GM12878 (cell line): Measurements from ENCODE around the gene RCC1. TPM values are rescaled to one million over a fixed set of nuclear protein-coding genes. Genes with fewer than 3 reads are reported as not detected.
A peak's percentile ranks its signal among the peaks of the same experiment; 100 is the strongest.
"Not testable (repeated sequence)": the region's sequence is repeated elsewhere in the genome, so short reads cannot be mapped to it uniquely, and the experiment has no call there.

Source experiments
- ATAC-seq: fragments of 200-7000 bp; cut with Tn5 transposase; 3 replicates; pipeline ENCODE4 v1.9.1; 2020; ENCODE audit warnings: mild to moderate bottlenecking, moderate library complexity
- BruUV-seq: library from RNA; stranded (reverse); fragments of 400-500 nt; replicated peaks from 2 replicates; lab custom pipeline; 2021; lab: Mats Ljungman, UMichigan
- CTCF ChIA-PET: fragments of 300-600 bp; sonication (Branson Sonifier 250); formaldehyde crosslinking; extraction: SDS; loops from one replicate; lab custom pipeline; 2021; ENCODE audit warnings: inconsistent platforms; lab: Yijun Ruan, JAX
- POLR2A ChIA-PET: fragments of 350-600 bp; formaldehyde crosslinking; extraction: SDS; loops from one replicate; lab custom pipeline; 2021; ENCODE audit warnings: inconsistent platforms; lab: Charles Lee
- RAD21 ChIA-PET: fragments of 300-600 bp; sonication (Branson Sonifier 250); formaldehyde crosslinking; loops from one replicate; lab custom pipeline; 2023; ENCODE audit warnings: antibody characterized with exemption; ENCODE audit not compliant: unreplicated experiment; lab: Charles Lee
- SMC1A ChIA-PET: fragments of 300-600 bp; sonication (Branson Sonifier 250); formaldehyde crosslinking; loops from one replicate; lab custom pipeline; 2023; ENCODE audit not compliant: unreplicated experiment, uncharacterized antibody; lab: Charles Lee
- DNase-seq: peaks from one replicate; pipeline ENCODE4 v3.0.0-alpha.2; 2011; ENCODE audit warnings: low read depth, low spot score
- FAIRE-seq: peaks from 3 replicates; lab custom pipeline; 2011; peaks lifted over from hg19 to GRCh38; lab: Jason Lieb, UNC
- H2AFZ ChIP-seq: 2 replicates; pipeline ENCODE4 v1.6.0; 2011; ENCODE audit warnings: low read depth, low read length, control low read depth; ENCODE audit not compliant: control insufficient read depth
- H3K27ac ChIP-seq: 2 replicates; pipeline ENCODE4 v1.5.1; 2011; ENCODE audit warnings: control low read depth; ENCODE audit not compliant: control insufficient read depth, insufficient read depth
- H3K27me3 ChIP-seq, 2 experiments: replicated peaks in 1 of 2; 2 replicates each; pipeline versions ENCODE4 v1.6.0 to v1.6.1; 2011; ENCODE audit warnings: low read length in 1 of 2; ENCODE audit not compliant: control insufficient read depth in 2 of 2, insufficient read depth in 2 of 2
- H3K36me3 ChIP-seq, 2 experiments: 2 replicates each; pipeline ENCODE4 v1.5.1; 2011; ENCODE audit warnings: low read length in 1 of 2; ENCODE audit not compliant: control insufficient read depth in 2 of 2, insufficient read depth in 2 of 2
- H3K4me1 ChIP-seq: 2 replicates; pipeline ENCODE4 v1.6.1; 2011; ENCODE audit warnings: mild to moderate bottlenecking, low read length, moderate library complexity, mixed read lengths; ENCODE audit not compliant: control insufficient read depth, insufficient read depth
- H3K4me2 ChIP-seq: 2 replicates; pipeline ENCODE4 v1.6.0; 2011; ENCODE audit warnings: control low read depth; ENCODE audit not compliant: control insufficient read depth, insufficient read depth
- H3K4me3 ChIP-seq: fragments of 200-600 bp; sonication (generic); 2 replicates; pipeline ENCODE4 v1.5.1; 2016
- H3K79me2 ChIP-seq: 2 replicates; pipeline ENCODE4 v1.6.0; 2011; ENCODE audit warnings: low read length; ENCODE audit not compliant: control insufficient read depth, insufficient read depth
- H3K9ac ChIP-seq: 2 replicates; pipeline ENCODE4 v1.8.0; 2011; ENCODE audit warnings: low read length, control low read depth, mixed read lengths; ENCODE audit not compliant: control insufficient read depth, insufficient read depth
- H3K9me3 ChIP-seq: replicated peaks from 3 replicates; pipeline ENCODE4 v1.5.1; 2011; ENCODE audit warnings: mild to moderate bottlenecking, low read length; ENCODE audit not compliant: control insufficient read depth, insufficient read depth
- H4K20me1 ChIP-seq: 2 replicates; pipeline ENCODE4 v1.6.0; 2011; ENCODE audit not compliant: control insufficient read depth, insufficient read depth
- ATF7 ChIP-seq: fragments of 450-650 bp; IDR thresholded peaks from 2 replicates; pipeline ENCODE4 v1.6.1; 2016; ENCODE audit warnings: low read depth, mild to moderate bottlenecking
- BHLHE40 ChIP-seq, 2 experiments: fragments of 450-650 bp in 1 of 2; IDR thresholded peaks; 2 replicates each; pipeline ENCODE4 v1.6.1; 2011 to 2017; ENCODE audit warnings: low read depth in 2 of 2, borderline replicate concordance in 1 of 2, improper control_type of control experiment in 1 of 2, low read length in 1 of 2, mild to moderate bottlenecking in 1 of 2
- MTA2 ChIP-seq: fragments of 450-650 bp; IDR thresholded peaks from 2 replicates; pipeline ENCODE4 v1.6.1; 2016; ENCODE audit warnings: low read depth, mild to moderate bottlenecking, moderate library complexity
- MYB ChIP-seq: fragments of 150-350 bp; IDR thresholded peaks from 2 replicates; pipeline ENCODE4 v1.6.1; 2014; ENCODE audit warnings: mild to moderate bottlenecking, low read depth, low read length, borderline replicate concordance
- NBN ChIP-seq: fragments of 450-650 bp; IDR thresholded peaks from 2 replicates; pipeline ENCODE4 v1.6.1; 2016
- SPI1 ChIP-seq: IDR thresholded peaks from 2 replicates; pipeline ENCODE4 v1.6.1; 2011; ENCODE audit warnings: low read depth, mild to moderate bottlenecking, low read length, moderate library complexity, borderline replicate concordance; ENCODE audit not compliant: insufficient read depth
- ZNF24 ChIP-seq: fragments of 450-650 bp; IDR thresholded peaks from 2 replicates; pipeline ENCODE4 v1.6.1; 2017; ENCODE audit warnings: antibody characterized with exemption, mild to moderate bottlenecking
- ZNF384 ChIP-seq: IDR thresholded peaks from 2 replicates; pipeline ENCODE4 v1.6.1; 2012; ENCODE audit warnings: low read depth, mild to moderate bottlenecking, low read length, improper control_type of control experiment, borderline replicate concordance
- WGBS: methylation state at CpG from one replicate; pipeline ENCODE4 v1.1.6; 2016; ENCODE audit warnings: low lambda C conversion rate; ENCODE audit not compliant: insufficient replicate concordance, insufficient coverage; ENCODE audit errors: missing lambda C conversion rate; 5-methylcytosine and 5-hydroxymethylcytosine counted together
- in situ Hi-C: fragments of 300-500 bp; cut with MboI; formaldehyde crosslinking; loops from 9 replicates; pipeline ENCODE4 v1.14.3; 2018; ENCODE audit warnings: mixed read lengths
- intact Hi-C: fragments of 100-400 bp; cut with micrococcal nuclease; formaldehyde crosslinking; loops from one replicate; pipeline ENCODE4 v1.14.2; 2022; ENCODE audit not compliant: unreplicated experiment
- polyA plus RNA-seq, 11 experiments: library from polyadenylated mRNA; depleted of rRNA in 4 of 11; unstranded in 6 of 11; stranded (reverse) in 5 of 11; fragments of >200 nt; fragmentation: Nextera tagmentation in 4 of 11; fragmentation: Illumina TruSeq in 1 of 11; extraction: Ambion mirVana in 4 of 11; extraction: Trizol in 1 of 11; gene quantifications; 1 replicate in 1 of 11; 2 replicates in 10 of 11; pipeline versions ENCODE4 v1.2.1 to v1.2.3, GENCODE V29; 2011 to 2016; ENCODE audit warnings: inconsistent platforms in 2 of 11, missing spikeins in 2 of 11, low read depth in 1 of 11
- total RNA-seq, 4 experiments: library from RNA; depleted of rRNA in 3 of 4; stranded (reverse); fragments of >200 nt in 3 of 4; fragmentation: Illumina TruSeq in 1 of 4; extraction: Trizol in 1 of 4; gene quantifications; 2 replicates each; pipeline versions ENCODE4 v1.2.1 to v1.2.3, GENCODE V29; 2013 to 2021
- TF ChIP-seq, protein P1 (sequence below): fragments of 450-650 bp; IDR thresholded peaks from 2 replicates; pipeline ENCODE4 v1.6.1; 2016; ENCODE audit warnings: mild to moderate bottlenecking
- TF ChIP-seq, protein P2 (sequence below): fragments of 450-650 bp; IDR thresholded peaks from 2 replicates; pipeline ENCODE4 v1.6.1; 2017; ENCODE audit warnings: mild to moderate bottlenecking, moderate library complexity
- TF ChIP-seq, protein P3 (sequence below): fragments of 450-650 bp; IDR thresholded peaks from 2 replicates; pipeline ENCODE4 v1.6.1; 2017; ENCODE audit warnings: low read depth, mild to moderate bottlenecking, moderate library complexity
- TF ChIP-seq, protein P4 (sequence below): fragments of 450-650 bp; IDR thresholded peaks from 2 replicates; pipeline ENCODE4 v1.6.1; 2016; ENCODE audit warnings: mild to moderate bottlenecking

The RCC1 gene
- total and polyA plus RNA-seq, 10 of the 15 experiments (the other 5 are each of a cell fraction or from before 2014, with no cell fraction given): 8.3 to 99.4 (median 74.6) TPM

DNA sequence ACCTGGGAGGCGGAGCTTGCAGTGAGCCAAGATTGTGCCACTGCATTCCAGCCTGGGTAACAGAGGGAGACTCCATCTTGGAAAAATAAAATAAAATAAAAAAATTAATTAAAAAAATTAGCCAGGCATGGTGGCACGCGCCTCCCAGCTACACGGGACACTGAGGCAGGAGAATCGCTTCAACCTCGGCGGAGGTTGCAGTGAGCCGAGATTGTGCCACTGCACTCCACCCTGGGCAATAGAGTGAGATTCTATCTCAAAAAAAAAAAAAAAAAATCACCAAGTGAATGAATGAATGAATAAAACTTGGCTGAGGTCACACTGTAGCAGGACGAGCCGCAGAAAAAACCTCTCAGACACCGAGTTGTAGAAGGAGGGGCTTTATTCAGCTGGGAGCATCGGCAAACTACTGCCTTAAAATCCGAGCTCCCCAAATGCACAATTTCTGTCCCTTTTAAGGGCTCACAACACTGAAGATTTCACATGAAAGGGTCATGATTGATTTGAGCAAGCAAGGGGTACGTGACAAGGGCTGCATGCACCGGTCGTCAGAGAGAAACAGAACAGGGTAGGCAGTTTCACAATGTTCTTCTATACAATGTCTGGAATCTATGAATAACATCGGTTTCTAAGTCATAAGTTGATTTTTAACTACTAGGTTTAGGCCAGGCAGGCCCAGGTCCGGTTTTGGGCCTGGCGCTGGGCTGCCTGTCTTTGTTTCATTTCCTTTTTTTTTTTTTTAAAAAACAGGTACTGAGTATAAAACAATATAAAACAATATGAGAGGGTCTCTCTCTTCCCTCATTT, 80.9 kb downstream of the RCC1 start:
- in situ Hi-C loops, H3K79me2 ChIP-seq, H4K20me1 ChIP-seq, H3K4me1 ChIP-seq, H3K27me3 ChIP-seq, H3K9me3 ChIP-seq, H3K4me3 ChIP-seq, BruUV-seq, DNase-seq, intact Hi-C loops, H3K36me3 ChIP-seq, FAIRE-seq: not testable (repeated sequence)
- peak overlapping the region; percentile 2; the same call in 1 of the 2 replicates for H2AFZ ChIP-seq
- POLR2A ChIA-PET: interaction anchor here (0.6 to 1.2 kb wide), 5 partner anchors 29 to 651 kb away, joined by 3 to 8 read pairs (median 5); no protein-coding TSS in a partner anchor
- CTCF ChIA-PET: interaction anchor here (0.6 to 0.8 kb wide), 2 partner anchors 12 to 57 kb away, joined by 3 read pairs; no protein-coding TSS in a partner anchor
- 75% methylated on average over 19 of the region's 19 CpGs for WGBS
- H3K4me2 ChIP-seq: peak overlapping the region; percentile 35; the same call in 1 of the 2 replicates
- peak overlapping the region; percentile 48; the same call in 1 of the 2 replicates for H3K27ac ChIP-seq
- peak; percentile 38 for ATAC-seq
- SMC1A ChIA-PET: interaction anchor here (0.6 to 2.0 kb wide), 4 partner anchors 12 to 33 kb away, joined by 3 to 7 read pairs (median 4); no protein-coding TSS in a partner anchor
- H3K9ac ChIP-seq: peak overlapping the region; percentile 46; the same call in 1 of the 2 replicates
- RAD21 ChIA-PET: interaction anchor here (1.0 kb wide), 1 partner anchor 15 kb away, joined by 3 read pairs; no protein-coding TSS in a partner anchor
- TF ChIP-seq, protein P1, sequence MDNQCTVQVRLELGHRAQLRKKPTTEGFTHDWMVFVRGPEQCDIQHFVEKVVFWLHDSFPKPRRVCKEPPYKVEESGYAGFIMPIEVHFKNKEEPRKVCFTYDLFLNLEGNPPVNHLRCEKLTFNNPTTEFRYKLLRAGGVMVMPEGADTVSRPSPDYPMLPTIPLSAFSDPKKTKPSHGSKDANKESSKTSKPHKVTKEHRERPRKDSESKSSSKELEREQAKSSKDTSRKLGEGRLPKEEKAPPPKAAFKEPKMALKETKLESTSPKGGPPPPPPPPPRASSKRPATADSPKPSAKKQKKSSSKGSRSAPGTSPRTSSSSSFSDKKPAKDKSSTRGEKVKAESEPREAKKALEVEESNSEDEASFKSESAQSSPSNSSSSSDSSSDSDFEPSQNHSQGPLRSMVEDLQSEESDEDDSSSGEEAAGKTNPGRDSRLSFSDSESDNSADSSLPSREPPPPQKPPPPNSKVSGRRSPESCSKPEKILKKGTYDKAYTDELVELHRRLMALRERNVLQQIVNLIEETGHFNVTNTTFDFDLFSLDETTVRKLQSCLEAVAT: peak; percentile 94
- TF ChIP-seq, protein P2, sequence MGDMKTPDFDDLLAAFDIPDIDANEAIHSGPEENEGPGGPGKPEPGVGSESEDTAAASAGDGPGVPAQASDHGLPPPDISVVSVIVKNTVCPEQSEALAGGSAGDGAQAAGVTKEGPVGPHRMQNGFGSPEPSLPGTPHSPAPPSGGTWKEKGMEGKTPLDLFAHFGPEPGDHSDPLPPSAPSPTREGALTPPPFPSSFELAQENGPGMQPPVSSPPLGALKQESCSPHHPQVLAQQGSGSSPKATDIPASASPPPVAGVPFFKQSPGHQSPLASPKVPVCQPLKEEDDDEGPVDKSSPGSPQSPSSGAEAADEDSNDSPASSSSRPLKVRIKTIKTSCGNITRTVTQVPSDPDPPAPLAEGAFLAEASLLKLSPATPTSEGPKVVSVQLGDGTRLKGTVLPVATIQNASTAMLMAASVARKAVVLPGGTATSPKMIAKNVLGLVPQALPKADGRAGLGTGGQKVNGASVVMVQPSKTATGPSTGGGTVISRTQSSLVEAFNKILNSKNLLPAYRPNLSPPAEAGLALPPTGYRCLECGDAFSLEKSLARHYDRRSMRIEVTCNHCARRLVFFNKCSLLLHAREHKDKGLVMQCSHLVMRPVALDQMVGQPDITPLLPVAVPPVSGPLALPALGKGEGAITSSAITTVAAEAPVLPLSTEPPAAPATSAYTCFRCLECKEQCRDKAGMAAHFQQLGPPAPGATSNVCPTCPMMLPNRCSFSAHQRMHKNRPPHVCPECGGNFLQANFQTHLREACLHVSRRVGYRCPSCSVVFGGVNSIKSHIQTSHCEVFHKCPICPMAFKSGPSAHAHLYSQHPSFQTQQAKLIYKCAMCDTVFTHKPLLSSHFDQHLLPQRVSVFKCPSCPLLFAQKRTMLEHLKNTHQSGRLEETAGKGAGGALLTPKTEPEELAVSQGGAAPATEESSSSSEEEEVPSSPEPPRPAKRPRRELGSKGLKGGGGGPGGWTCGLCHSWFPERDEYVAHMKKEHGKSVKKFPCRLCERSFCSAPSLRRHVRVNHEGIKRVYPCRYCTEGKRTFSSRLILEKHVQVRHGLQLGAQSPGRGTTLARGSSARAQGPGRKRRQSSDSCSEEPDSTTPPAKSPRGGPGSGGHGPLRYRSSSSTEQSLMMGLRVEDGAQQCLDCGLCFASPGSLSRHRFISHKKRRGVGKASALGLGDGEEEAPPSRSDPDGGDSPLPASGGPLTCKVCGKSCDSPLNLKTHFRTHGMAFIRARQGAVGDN: peak; percentile 90
- TF ChIP-seq ZNF24 (peak; percentile 96), MYB (0 out of 2 replicates have a peak, but pooled peaks have one; percentile 7), SPI1 (peak; percentile 45; the same call in 1 of the 2 replicates), ATF7 (peak; percentile 75), MTA2 (peak; percentile 47; the same call in 1 of the 2 replicates), ZNF384 (peak; percentile 53; the same call in 1 of the 2 replicates), NBN (peak; percentile 76; the same call in 1 of the 2 replicates), BHLHE40 (IDR thresholded peaks at IDR 0.05; ENCODE audit: borderline replicate concordance in 1 of 2, low read depth in 2 of 2, low read length in 1 of 2) (peak in 1 of 2 experiments; percentile 24; a peak in 1 of 4 replicates)
- TF ChIP-seq, protein P3, sequence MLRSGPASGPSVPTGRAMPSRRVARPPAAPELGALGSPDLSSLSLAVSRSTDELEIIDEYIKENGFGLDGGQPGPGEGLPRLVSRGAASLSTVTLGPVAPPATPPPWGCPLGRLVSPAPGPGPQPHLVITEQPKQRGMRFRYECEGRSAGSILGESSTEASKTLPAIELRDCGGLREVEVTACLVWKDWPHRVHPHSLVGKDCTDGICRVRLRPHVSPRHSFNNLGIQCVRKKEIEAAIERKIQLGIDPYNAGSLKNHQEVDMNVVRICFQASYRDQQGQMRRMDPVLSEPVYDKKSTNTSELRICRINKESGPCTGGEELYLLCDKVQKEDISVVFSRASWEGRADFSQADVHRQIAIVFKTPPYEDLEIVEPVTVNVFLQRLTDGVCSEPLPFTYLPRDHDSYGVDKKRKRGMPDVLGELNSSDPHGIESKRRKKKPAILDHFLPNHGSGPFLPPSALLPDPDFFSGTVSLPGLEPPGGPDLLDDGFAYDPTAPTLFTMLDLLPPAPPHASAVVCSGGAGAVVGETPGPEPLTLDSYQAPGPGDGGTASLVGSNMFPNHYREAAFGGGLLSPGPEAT: 0 out of 2 replicates have a peak, but pooled peaks have one; percentile 15
- TF ChIP-seq, protein P4, sequence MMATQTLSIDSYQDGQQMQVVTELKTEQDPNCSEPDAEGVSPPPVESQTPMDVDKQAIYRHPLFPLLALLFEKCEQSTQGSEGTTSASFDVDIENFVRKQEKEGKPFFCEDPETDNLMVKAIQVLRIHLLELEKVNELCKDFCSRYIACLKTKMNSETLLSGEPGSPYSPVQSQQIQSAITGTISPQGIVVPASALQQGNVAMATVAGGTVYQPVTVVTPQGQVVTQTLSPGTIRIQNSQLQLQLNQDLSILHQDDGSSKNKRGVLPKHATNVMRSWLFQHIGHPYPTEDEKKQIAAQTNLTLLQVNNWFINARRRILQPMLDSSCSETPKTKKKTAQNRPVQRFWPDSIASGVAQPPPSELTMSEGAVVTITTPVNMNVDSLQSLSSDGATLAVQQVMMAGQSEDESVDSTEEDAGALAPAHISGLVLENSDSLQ: peak; percentile 65
- TF ChIP-seq, all 136 proteins: peak for 12; not testable (repeated sequence) for 124
